Ascending aorta (tissue), 2 donors: ENCODE results near the gene SLC12A5. TPM values are rescaled to one million over a fixed set of nuclear protein-coding genes. Genes with fewer than 3 reads are reported as not detected.
"Not testable (repeated sequence)": the region's sequence is repeated elsewhere in the genome, so short reads cannot be mapped to it uniquely, and the experiment has no call there.

Source experiments
- DNase-seq, 2 donors: peaks; one replicate each; pipeline ENCODE4 v3.0.0-alpha.2; 2019; ENCODE audit warnings: low spot score in 2 of 2
- H3K27ac ChIP-seq, 2 donors: fragments of 200-600 bp; sonication (generic); one replicate each; pipeline ENCODE4 v1.5.1; 2016 to 2017; ENCODE audit warnings: mild to moderate bottlenecking in 1 of 2
- H3K27me3 ChIP-seq: fragments of 200-600 bp; sonication (generic); one replicate; pipeline ENCODE4 v1.5.1; 2017
- H3K36me3 ChIP-seq, 2 donors: fragments of 200-600 bp; sonication (generic); one replicate each; pipeline ENCODE4 v1.5.1; 2016
- H3K4me1 ChIP-seq, 2 donors: fragments of 200-600 bp; sonication (generic); one replicate each; pipeline ENCODE4 v1.5.1; 2016 to 2017; ENCODE audit warnings: mild to moderate bottlenecking in 1 of 2
- H3K4me3 ChIP-seq, 2 donors: fragments of 200-600 bp; sonication (generic); one replicate each; pipeline ENCODE4 v1.5.1; 2016 to 2017; ENCODE audit warnings: mild to moderate bottlenecking in 1 of 2
- H3K9me3 ChIP-seq, 2 donors: fragments of 200-600 bp; sonication (generic); one replicate each; pipeline ENCODE4 v1.5.1; 2016
- intact Hi-C: fragments of 100-400 bp; cut with DNase I; formaldehyde crosslinking; loops from one replicate; pipeline ENCODE4 v1.15.1; 2023
- total RNA-seq: library from RNA; depleted of rRNA; stranded (reverse); fragments of >200 nt; gene quantifications from one replicate; pipeline ENCODE4 v1.1.0, GENCODE V29; 2016
- TF ChIP-seq, protein P1 (sequence below), 3 experiments: fragments of 200-600 bp in 2 of 3; fragments of 450-650 bp in 1 of 3; sonication (generic) in 2 of 3; IDR thresholded peaks; one replicate each; pipeline ENCODE4 v1.5.1; 2016 to 2019; ENCODE audit warnings: antibody characterized with exemption in 3 of 3, mild to moderate bottlenecking in 1 of 3, moderate library complexity in 1 of 3

SLC12A5 gene
- total RNA-seq, 1 donor from 2014 or later = not detected

- no peak overlapping the region for H3K27ac ChIP-seq
- no peaks in the 10 kb centered on the region for H3K27me3 ChIP-seq
- H3K36me3 ChIP-seq = no peaks in the 10 kb centered on the region
- intact Hi-C loops = no loop called here
- TF ChIP-seq, protein P1, sequence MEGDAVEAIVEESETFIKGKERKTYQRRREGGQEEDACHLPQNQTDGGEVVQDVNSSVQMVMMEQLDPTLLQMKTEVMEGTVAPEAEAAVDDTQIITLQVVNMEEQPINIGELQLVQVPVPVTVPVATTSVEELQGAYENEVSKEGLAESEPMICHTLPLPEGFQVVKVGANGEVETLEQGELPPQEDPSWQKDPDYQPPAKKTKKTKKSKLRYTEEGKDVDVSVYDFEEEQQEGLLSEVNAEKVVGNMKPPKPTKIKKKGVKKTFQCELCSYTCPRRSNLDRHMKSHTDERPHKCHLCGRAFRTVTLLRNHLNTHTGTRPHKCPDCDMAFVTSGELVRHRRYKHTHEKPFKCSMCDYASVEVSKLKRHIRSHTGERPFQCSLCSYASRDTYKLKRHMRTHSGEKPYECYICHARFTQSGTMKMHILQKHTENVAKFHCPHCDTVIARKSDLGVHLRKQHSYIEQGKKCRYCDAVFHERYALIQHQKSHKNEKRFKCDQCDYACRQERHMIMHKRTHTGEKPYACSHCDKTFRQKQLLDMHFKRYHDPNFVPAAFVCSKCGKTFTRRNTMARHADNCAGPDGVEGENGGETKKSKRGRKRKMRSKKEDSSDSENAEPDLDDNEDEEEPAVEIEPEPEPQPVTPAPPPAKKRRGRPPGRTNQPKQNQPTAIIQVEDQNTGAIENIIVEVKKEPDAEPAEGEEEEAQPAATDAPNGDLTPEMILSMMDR (IDR thresholded peaks at IDR 0.05) = no peak
- no peaks in the 10 kb centered on the region for H3K4me1 ChIP-seq
- H3K9me3 ChIP-seq = no peaks in the 10 kb centered on the region
- no peak for DNase-seq
- no peak overlapping the region for H3K4me3 ChIP-seq
Measured at GRCh38 chr20:45991616-45992015, 37.4 kb upstream of the SLC12A5 start.

DNA sequence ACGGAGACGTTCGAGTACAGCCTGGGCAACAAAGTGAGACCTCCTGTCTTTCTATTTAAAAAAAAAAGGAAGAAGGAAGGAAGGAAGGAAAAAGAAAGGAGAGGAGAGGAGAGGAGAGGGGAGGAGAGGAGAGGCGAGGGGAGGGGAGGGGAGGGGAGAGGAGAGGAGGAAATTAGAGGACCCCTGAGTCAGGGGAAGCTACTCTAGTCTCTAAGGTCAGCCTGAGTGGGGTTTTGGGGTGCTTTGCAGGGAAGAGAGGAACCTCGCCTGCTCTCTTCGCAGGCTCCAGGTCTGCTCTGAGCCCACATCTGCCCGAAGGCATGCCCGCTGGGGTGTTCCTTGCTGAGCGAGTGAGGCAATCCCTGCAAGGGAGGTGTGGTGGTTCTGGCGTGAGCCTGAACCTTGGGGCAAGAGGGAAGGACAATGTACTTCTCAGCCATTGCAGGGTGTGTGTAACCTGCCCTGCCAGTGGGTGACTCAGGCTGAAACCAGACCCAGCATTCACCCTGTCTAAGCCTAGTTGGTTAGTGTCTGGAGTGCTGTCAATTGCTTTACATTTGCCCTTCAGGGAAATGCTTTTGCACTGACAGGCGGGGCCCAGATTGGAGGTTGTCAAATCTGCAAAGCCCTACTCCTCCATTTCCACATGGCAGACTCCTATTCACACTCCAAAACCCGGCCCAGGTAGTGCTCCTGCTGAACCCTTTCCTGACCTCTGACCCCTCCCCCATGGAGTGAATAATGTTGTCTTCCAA, 35.6 kb upstream of the SLC12A5 start:
- Histone ChIP-seq H3K9me3 (no peaks in the 10 kb centered on the region), H3K4me3 (no peak overlapping the region), H3K4me1 (no peaks in the 10 kb centered on the region), H3K36me3 (no peaks in the 10 kb centered on the region), H3K27ac (no peak overlapping the region), H3K27me3 (no peaks in the 10 kb centered on the region)
- TF ChIP-seq, protein P1 (IDR thresholded peaks at IDR 0.05) = no peak
- intact Hi-C loops = no loop called here
- no peak for DNase-seq

- Histone ChIP-seq H3K4me1 (no peaks in the 10 kb centered on the region), H3K9me3 (no peaks in the 10 kb centered on the region), H3K27ac (no peak overlapping the region), H3K27me3 (no peaks in the 10 kb centered on the region), H3K36me3 (no peaks in the 10 kb centered on the region), H3K4me3 (no peak overlapping the region)
- no peak for DNase-seq
- intact Hi-C loops = no loop called here
- TF ChIP-seq, protein P1 (IDR thresholded peaks at IDR 0.05) = no peak
Measured at GRCh38 chr20:45994761-45995493, 34.1 kb upstream of the SLC12A5 start.

DNA sequence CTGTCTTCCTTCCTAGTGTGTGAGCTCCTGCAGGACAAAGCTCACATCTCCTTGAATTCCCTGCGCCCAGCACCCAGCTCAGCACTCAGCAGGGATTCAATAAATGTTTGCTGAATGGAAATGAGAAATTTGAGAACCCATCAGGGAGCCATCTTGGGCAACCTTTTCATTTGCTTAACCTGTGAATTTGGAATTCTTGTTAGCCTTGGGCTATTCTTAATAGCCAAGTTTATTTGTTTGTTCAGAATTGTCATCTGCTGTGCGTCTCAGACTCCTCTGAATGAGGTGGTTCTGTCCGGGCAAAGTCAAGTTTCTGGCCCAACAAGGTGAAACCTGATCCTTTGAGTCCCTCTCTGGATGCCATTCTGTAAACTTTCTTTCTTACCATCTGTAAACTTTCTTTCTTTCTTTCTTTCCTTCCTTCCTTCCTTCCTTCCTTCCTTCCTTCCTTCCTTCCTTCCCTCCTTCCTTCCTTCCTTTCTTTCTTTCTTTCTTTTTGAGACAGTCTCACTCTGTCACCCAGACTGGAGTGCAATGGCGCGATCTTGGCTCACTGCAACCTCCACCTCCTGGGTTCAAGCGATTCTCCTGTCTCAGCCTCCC, 33.4 kb upstream of the SLC12A5 start:
- H3K27ac ChIP-seq, H3K9me3 ChIP-seq, intact Hi-C loops, H3K27me3 ChIP-seq, H3K36me3 ChIP-seq, H3K4me3 ChIP-seq, H3K4me1 ChIP-seq, DNase-seq: not testable (repeated sequence)

GRCh38 chr20:45997187-45997586, 31.8 kb upstream of the SLC12A5 start:
- H3K27ac ChIP-seq = no peak overlapping the region
- no peaks in the 10 kb centered on the region for H3K36me3 ChIP-seq
- no peak overlapping the region for H3K4me3 ChIP-seq
- DNase-seq = no peak
- intact Hi-C loops = no loop called here
- no peaks in the 10 kb centered on the region for H3K27me3 ChIP-seq
- TF ChIP-seq, protein P1 (IDR thresholded peaks at IDR 0.05) = no peak
- H3K9me3 ChIP-seq = no peaks in the 10 kb centered on the region
- no peaks in the 10 kb centered on the region for H3K4me1 ChIP-seq

GRCh38 chr20:45998337-45998736, 30.7 kb upstream of the SLC12A5 start:
- intact Hi-C loops = no loop called here

More at GRCh38 chr20:45998337-45998736, 30.7 kb upstream of the SLC12A5 start:
- H3K36me3 ChIP-seq = no peaks in the 10 kb centered on the region
- TF ChIP-seq, protein P1 (IDR thresholded peaks at IDR 0.05) = no peak
- H3K27me3 ChIP-seq = no peaks in the 10 kb centered on the region
- DNase-seq = no peak
- H3K4me1 ChIP-seq = no peaks in the 10 kb centered on the region
- H3K9me3 ChIP-seq = no peaks in the 10 kb centered on the region
- H3K27ac ChIP-seq = no peak overlapping the region
- no peak overlapping the region for H3K4me3 ChIP-seq
